HEK293T (cell line): Measurements from ENCODE around the gene RCC2.
A peak's percentile ranks its signal among the peaks of the same experiment; 100 is the strongest.

Experiments used
- CTCF ChIA-PET: fragments of 350-600 bp; formaldehyde crosslinking; extraction: SDS; loops from one replicate; lab custom pipeline; 2021; ENCODE audit warnings: antibody characterized with exemption, inconsistent platforms; lab: Yijun Ruan, JAX
- POLR2A ChIA-PET: fragments of 350-600 bp; formaldehyde crosslinking; extraction: SDS; loops from one replicate; lab custom pipeline; 2020; ENCODE audit warnings: antibody characterized with exemption, inconsistent platforms; lab: Yijun Ruan, JAX
- DNase-seq: peaks from one replicate; pipeline ENCODE4 v3.0.0; 2012; ENCODE audit warnings: mixed read lengths; ENCODE audit errors: extremely low spot score
- ARNT ChIP-seq: fragments of 450-650 bp; IDR thresholded peaks from 2 replicates; pipeline ENCODE4 v1.6.1; 2017; ENCODE audit warnings: mild to moderate bottlenecking
- BHLHE40 ChIP-seq: fragments of 450-650 bp; IDR thresholded peaks from 2 replicates; pipeline ENCODE4 v1.6.1; 2016; ENCODE audit warnings: mild to moderate bottlenecking, moderate library complexity, borderline replicate concordance
- CTBP1 ChIP-seq: fragments of 450-650 bp; IDR thresholded peaks from 2 replicates; pipeline ENCODE4 v1.6.1; 2016; ENCODE audit warnings: borderline replicate concordance
- ELF4 ChIP-seq: fragments of 450-650 bp; IDR thresholded peaks from 2 replicates; pipeline ENCODE4 v1.6.1; 2017; ENCODE audit warnings: antibody characterized with exemption
- FOXA1 ChIP-seq: fragments of 450-650 bp; IDR thresholded peaks from 2 replicates; pipeline ENCODE4 v1.6.1; 2016; ENCODE audit warnings: mild to moderate bottlenecking
- FOXK2 ChIP-seq: fragments of 450-650 bp; IDR thresholded peaks from 2 replicates; pipeline ENCODE4 v1.6.1; 2016; ENCODE audit warnings: mild to moderate bottlenecking
- FOXM1 ChIP-seq: fragments of 450-650 bp; IDR thresholded peaks from 2 replicates; pipeline ENCODE4 v1.6.1; 2017; ENCODE audit warnings: mild to moderate bottlenecking, borderline replicate concordance
- HDGF ChIP-seq: fragments of 450-650 bp; IDR thresholded peaks from 2 replicates; pipeline ENCODE4 v1.6.1; 2017; ENCODE audit warnings: antibody characterized with exemption, borderline replicate concordance
- L3MBTL2 ChIP-seq: fragments of 450-650 bp; conservative IDR thresholded peaks from 2 replicates; pipeline ENCODE4 v1.6.1; 2016; ENCODE audit warnings: mild to moderate bottlenecking
- LEF1 ChIP-seq: fragments of 450-650 bp; IDR thresholded peaks from 2 replicates; pipeline ENCODE4 v1.6.1; 2017; ENCODE audit warnings: mild to moderate bottlenecking, borderline replicate concordance
- NFRKB ChIP-seq: fragments of 450-650 bp; IDR thresholded peaks from 2 replicates; pipeline ENCODE4 v1.6.1; 2016; ENCODE audit warnings: mild to moderate bottlenecking, moderate library complexity
- PKNOX1 ChIP-seq: fragments of 450-650 bp; IDR thresholded peaks from 2 replicates; pipeline ENCODE4 v1.6.1; 2016
- SP1 ChIP-seq: fragments of 450-650 bp; IDR thresholded peaks from 2 replicates; pipeline ENCODE4 v1.6.1; 2017
- SUZ12 ChIP-seq: fragments of 450-650 bp; IDR thresholded peaks from 2 replicates; pipeline ENCODE4 v1.6.1; 2016; ENCODE audit warnings: mild to moderate bottlenecking
- TARDBP ChIP-seq: fragments of 450-650 bp; IDR thresholded peaks from 2 replicates; pipeline ENCODE4 v1.6.1; 2016
- ZNF384 ChIP-seq: fragments of 450-650 bp; IDR thresholded peaks from 2 replicates; pipeline ENCODE4 v1.6.1; 2016

Gene RCC2

GRCh38 chr1:17392199-17392740, 47.2 kb downstream of the RCC2 start:
- ChIA-PET POLR2A (no interaction called here), CTCF (no interaction called here)
- no peak for DNase-seq
- TF ChIP-seq SP1 (no peak), FOXK2 (no peak), CTBP1 (no peak), ZNF384 (no peak), L3MBTL2 (no peak), FOXA1 (no peak), LEF1 (no peak), BHLHE40 (no peak), HDGF (no peak)

- CTCF ChIA-PET, result no interaction called here
- POLR2A ChIA-PET, result interaction anchor here (1.5 kb wide), 1 partner anchor 10 kb away, joined by 4 read pairs; no protein-coding TSS in a partner anchor
- DNase-seq, result no peak
- no peak for TF ChIP-seq NFRKB
- no peak for TF ChIP-seq FOXM1
- TF ChIP-seq BHLHE40, result no peak
- TF ChIP-seq SP1, result no peak
- TF ChIP-seq SUZ12, result no peak
- TF ChIP-seq ARNT, result no peak
- no peak for TF ChIP-seq CTBP1
Measured at GRCh38 chr1:17381161-17381560, 58.3 kb downstream of the RCC2 start.

- TF ChIP-seq ARNT, result no peak
- TF ChIP-seq L3MBTL2, result no peak
Measured at GRCh38 chr1:17377325-17377953, 62.0 kb downstream of the RCC2 start.

GRCh38 chr1:17375651-17376050, 63.8 kb downstream of the RCC2 start:
- TF ChIP-seq SP1, result no peak
- ChIA-PET POLR2A (no interaction called here), CTCF (interaction anchor here (0.7 kb wide), 1 partner anchor 332 kb away, joined by 3 read pairs; no protein-coding TSS in a partner anchor)

More at GRCh38 chr1:17377325-17377953, 62.0 kb downstream of the RCC2 start:
- POLR2A ChIA-PET, result no interaction called here
- DNase-seq, result no peak
- CTCF ChIA-PET, result no interaction called here

GRCh38 chr1:17372955-17373354, 66.5 kb downstream of the RCC2 start:
- TF ChIP-seq SUZ12, result no peak
- no peak for TF ChIP-seq NFRKB
- TF ChIP-seq ARNT, result no peak
- TF ChIP-seq L3MBTL2, result no peak
- TF ChIP-seq LEF1, result no peak
- no peak for TF ChIP-seq FOXK2
- no peak for TF ChIP-seq FOXA1
- TF ChIP-seq PKNOX1, result no peak
- TF ChIP-seq SP1, result no peak
- no peak for TF ChIP-seq BHLHE40
- TF ChIP-seq HDGF, result no peak
- TF ChIP-seq CTBP1, result no peak
- no peak for TF ChIP-seq ZNF384
- TF ChIP-seq FOXM1, result no peak
- no peak for TF ChIP-seq TARDBP
- no peak for TF ChIP-seq ELF4
- no peak for DNase-seq
- ChIA-PET CTCF (no interaction called here), POLR2A (no interaction called here)

More at GRCh38 chr1:17375651-17376050, 63.8 kb downstream of the RCC2 start:
- no peak for DNase-seq

GRCh38 chr1:17371896-17372295, 67.6 kb downstream of the RCC2 start, which contains the start of gene PADI6:
TSS of gene PADI6 (plus strand) at chr1:17372196. CDS start at chr1:17372246, 50 bp downstream.
- DNase-seq, result no peak
- ChIA-PET CTCF (interaction anchor here (0.7 kb wide), 1 partner anchor 32 kb away, joined by 5 read pairs; no protein-coding TSS in a partner anchor), POLR2A (no interaction called here)
- TF ChIP-seq FOXA1, result no peak
- TF ChIP-seq FOXK2, result no peak
- no peak for TF ChIP-seq TARDBP
- TF ChIP-seq HDGF, result no peak
- no peak for TF ChIP-seq PKNOX1
- TF ChIP-seq ZNF384, result no peak
- TF ChIP-seq ARNT, result no peak
- no peak for TF ChIP-seq ELF4
- TF ChIP-seq NFRKB, result no peak
- TF ChIP-seq CTBP1, result no peak
- TF ChIP-seq BHLHE40, result no peak
- no peak for TF ChIP-seq LEF1
- TF ChIP-seq SP1, result no peak
- no peak for TF ChIP-seq L3MBTL2
- TF ChIP-seq FOXM1, result no peak

- DNase-seq, result peak; percentile 36
- ChIA-PET POLR2A (no interaction called here), CTCF (interaction anchor here (0.6 to 0.9 kb wide), 3 partner anchors 8 to 21 kb away, joined by 3 to 5 read pairs (median 3); no protein-coding TSS in a partner anchor)
- no peak for TF ChIP-seq PKNOX1
Measured at GRCh38 chr1:17370618-17371017, 68.9 kb downstream of the RCC2 start.
